Upper lobe of right lung (tissue), 1 donor: Measurements from ENCODE around the gene MYCBP. TPM values are rescaled to one million over a fixed set of nuclear protein-coding genes. Genes with fewer than 3 reads are reported as not detected.

Source experiments
- ATAC-seq: fragments of 200-7000 bp; cut with Tn5 transposase; one replicate; pipeline ENCODE4 v1.9.1; 2020; ENCODE audit warnings: mild to moderate bottlenecking, moderate library complexity
- DNase-seq: peaks from one replicate; pipeline ENCODE4 v3.0.0-alpha.2; 2020
- H3K27ac ChIP-seq: fragments of 200-600 bp; one replicate; pipeline ENCODE4 v1.8.0; 2022
- H3K27me3 ChIP-seq: fragments of 200-600 bp; one replicate; pipeline ENCODE4 v1.8.0; 2022; ENCODE audit warnings: mild to moderate bottlenecking
- H3K36me3 ChIP-seq: fragments of 200-600 bp; one replicate; pipeline ENCODE4 v1.8.0; 2022
- H3K4me1 ChIP-seq: fragments of 200-600 bp; one replicate; pipeline ENCODE4 v1.8.0; 2022
- H3K4me3 ChIP-seq: fragments of 200-600 bp; one replicate; pipeline ENCODE4 v1.8.0; 2022; ENCODE audit warnings: mild to moderate bottlenecking
- H3K9me3 ChIP-seq: fragments of 200-600 bp; one replicate; pipeline ENCODE4 v1.8.0; 2022
- CTCF ChIP-seq: fragments of 200-600 bp; IDR thresholded peaks from one replicate; pipeline ENCODE4 v1.8.0; 2022; ENCODE audit warnings: antibody characterized with exemption
- intact Hi-C: fragments of 100-400 bp; cut with DNase I; formaldehyde crosslinking; loops from one replicate; pipeline ENCODE4 v1.11.0; 2022
- total RNA-seq: library from RNA; stranded (reverse); fragmentation: NEBNext Ultra II Directional; extraction: Animal tissue kit (Norgen Biotek cat#: 25700); gene quantifications from one replicate; pipeline ENCODE4 v1.2.1, GENCODE V29; 2021
- donor health status: DM: no; HTN: yes; CAD: no; lungs with severe emphysema.

Gene MYCBP
- total RNA-seq, 1 donor from 2014 or later, result 12.9 TPM

DNA sequence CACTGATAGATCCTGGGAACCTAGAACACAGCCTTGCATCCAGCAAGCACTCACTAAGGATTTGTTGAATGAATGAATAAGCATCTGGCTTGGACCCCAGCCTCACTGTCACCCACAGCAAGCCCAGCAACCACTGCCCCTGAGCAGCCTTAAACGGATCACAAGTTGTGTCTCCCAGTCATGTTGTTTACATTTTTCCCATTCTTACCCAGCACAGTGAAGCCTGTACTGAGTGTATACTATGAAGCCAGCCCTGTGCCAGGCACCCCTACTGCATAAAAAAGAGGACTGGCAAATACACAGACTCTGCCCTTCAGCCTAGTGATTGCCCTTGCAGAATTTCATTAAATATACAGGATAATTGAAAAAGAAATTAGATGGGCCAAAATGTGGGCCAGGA, 43.8 kb downstream of the MYCBP start:
- peaks cover 5% of the 10 kb centered on the region for H3K27me3 ChIP-seq
- no peaks in the 10 kb centered on the region for H3K36me3 ChIP-seq
- no peak overlapping the region for H3K27ac ChIP-seq
- no peak overlapping the region for H3K4me3 ChIP-seq
- intact Hi-C loops, result no loop called here
- H3K9me3 ChIP-seq, result no peaks in the 10 kb centered on the region
- TF ChIP-seq CTCF, result no peak
- H3K4me1 ChIP-seq, result no peaks in the 10 kb centered on the region
- DNase-seq (no peak), ATAC-seq (no peak)

GRCh38 chr1:38827318-38827717, 45.8 kb downstream of the MYCBP start:
- Histone ChIP-seq H3K4me1 (no peaks in the 10 kb centered on the region), H3K9me3 (no peaks in the 10 kb centered on the region), H3K36me3 (no peaks in the 10 kb centered on the region), H3K4me3 (no peak overlapping the region), H3K27ac (no peak overlapping the region), H3K27me3 (peaks cover 5% of the 10 kb centered on the region)
- ATAC-seq, result no peak
- no peak for DNase-seq
- intact Hi-C loops, result no loop called here
- TF ChIP-seq CTCF, result no peak

DNA sequence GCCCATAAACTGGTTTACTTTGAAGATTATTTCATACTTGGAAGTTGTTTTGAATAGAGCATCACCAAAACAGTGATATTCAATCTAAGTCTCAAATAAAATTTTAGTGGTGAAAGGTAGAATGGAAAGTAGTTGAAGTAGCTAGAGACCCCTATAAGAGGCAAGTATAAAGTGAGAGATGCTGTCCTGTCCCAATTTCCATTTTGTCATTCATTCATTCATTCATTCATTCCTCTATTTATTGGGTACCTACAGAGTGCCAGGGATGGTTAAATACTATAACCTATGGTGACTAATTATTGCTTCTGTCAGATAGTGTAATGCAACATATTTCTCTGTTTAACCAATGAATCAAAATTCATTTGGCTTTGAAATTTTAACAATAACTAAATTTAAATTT, 46.3 kb downstream of the MYCBP start:
- Histone ChIP-seq H3K27me3 (peaks cover 5% of the 10 kb centered on the region), H3K4me1 (no peaks in the 10 kb centered on the region), H3K27ac (no peak overlapping the region), H3K36me3 (no peaks in the 10 kb centered on the region), H3K9me3 (no peaks in the 10 kb centered on the region), H3K4me3 (no peak overlapping the region)
- DNase-seq (no peak), ATAC-seq (no peak)
- intact Hi-C loops, result no loop called here
- no peak for TF ChIP-seq CTCF

GRCh38 chr1:38826262-38826661, 46.9 kb downstream of the MYCBP start:
- no peak for ATAC-seq
- Histone ChIP-seq H3K27me3 (peaks cover 5% of the 10 kb centered on the region), H3K9me3 (no peaks in the 10 kb centered on the region), H3K36me3 (no peaks in the 10 kb centered on the region), H3K4me1 (no peaks in the 10 kb centered on the region), H3K4me3 (no peak overlapping the region), H3K27ac (no peak overlapping the region)
- DNase-seq, result no peak
- intact Hi-C loops, result no loop called here
- TF ChIP-seq CTCF, result no peak

DNA sequence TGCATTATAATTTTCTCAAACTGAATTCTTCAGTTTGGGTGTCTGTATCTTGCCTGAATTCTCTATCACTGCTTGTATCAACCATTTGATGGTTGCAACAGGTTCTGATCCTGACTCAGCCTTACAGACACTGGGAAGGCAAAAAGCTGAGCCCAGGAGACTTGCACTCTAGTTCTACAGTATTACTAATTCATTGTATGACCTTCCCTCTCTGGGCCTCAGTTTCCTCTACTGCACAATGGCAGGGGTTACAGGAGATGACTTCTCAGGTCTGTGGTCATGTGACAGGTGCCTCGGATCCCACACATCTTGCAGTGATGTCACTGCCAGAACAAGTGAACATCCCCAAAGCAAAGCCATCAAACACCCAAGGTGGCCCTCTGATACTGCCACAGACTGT, 52.3 kb downstream of the MYCBP start:
- Histone ChIP-seq H3K27ac (no peak overlapping the region), H3K4me3 (no peak overlapping the region), H3K4me1 (peaks cover 11% of the 10 kb centered on the region), H3K9me3 (no peaks in the 10 kb centered on the region), H3K36me3 (no peaks in the 10 kb centered on the region), H3K27me3 (peaks cover 40% of the 10 kb centered on the region)
- intact Hi-C loops, result no loop called here
- ATAC-seq, result no peak
- no peak for DNase-seq
- no peak for TF ChIP-seq CTCF

DNA sequence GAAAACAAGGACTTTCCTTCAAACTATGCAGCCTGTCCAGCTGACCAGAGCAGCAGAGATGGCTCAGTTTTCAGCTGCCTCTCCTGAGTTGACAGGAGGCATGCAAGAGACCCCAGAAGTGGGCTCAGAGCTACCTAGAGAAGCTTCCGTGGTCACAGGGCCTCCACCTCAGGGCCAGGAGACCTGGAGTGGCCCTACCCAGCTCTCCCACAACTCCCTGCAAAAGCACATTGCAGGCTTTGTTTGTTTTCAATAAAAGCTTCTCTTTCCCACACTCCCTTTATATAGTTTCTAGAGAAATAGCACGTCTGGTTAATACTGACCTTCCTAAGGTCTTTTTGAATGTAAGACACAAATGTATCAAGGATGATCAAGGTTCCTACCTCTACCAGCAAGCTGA, 53.6 kb downstream of the MYCBP start:
- Histone ChIP-seq H3K36me3 (no peaks in the 10 kb centered on the region), H3K27ac (no peak overlapping the region), H3K4me3 (no peak overlapping the region), H3K4me1 (peaks cover 11% of the 10 kb centered on the region), H3K9me3 (no peaks in the 10 kb centered on the region), H3K27me3 (peaks cover 54% of the 10 kb centered on the region)
- TF ChIP-seq CTCF, result no peak
- no peak for DNase-seq
- intact Hi-C loops, result loop anchor here (10.0 kb wide), 1 partner anchor 215 kb away; no protein-coding TSS in a partner anchor
- no peak for ATAC-seq
